ENCODE data around the gene PTPRN2.

Gene PTPRN2

GRCh38 chr7:157884461-157885062 is 703.1 kb downstream of the PTPRN2 start:
- no peak for DNase-seq

GRCh38 chr7:157881048-157881771 is 706.4 kb downstream of the PTPRN2 start:
- DNase-seq = no peak

GRCh38 chr7:157879391-157879790 is 708.2 kb downstream of the PTPRN2 start:
- no peak for DNase-seq

- DNase-seq = no peak
Observed at GRCh38 chr7:157877298-157878090, 710.1 kb downstream of the PTPRN2 start.

GRCh38 chr7:157876469-157877285 is 710.9 kb downstream of the PTPRN2 start:
- no peak for DNase-seq

- DNase-seq = no peak
Observed at GRCh38 chr7:157875230-157876179, 712.1 kb downstream of the PTPRN2 start.

GRCh38 chr7:157874870-157875229 is 712.8 kb downstream of the PTPRN2 start:
- DNase-seq = no peak

GRCh38 chr7:157874208-157874816 is 713.3 kb downstream of the PTPRN2 start:
- DNase-seq = no peak

- no peak for DNase-seq
Observed at GRCh38 chr7:157873664-157874063, 714.0 kb downstream of the PTPRN2 start.

GRCh38 chr7:157873181-157873580 is 714.4 kb downstream of the PTPRN2 start:
- no peak for DNase-seq

GRCh38 chr7:157872447-157872846 is 715.2 kb downstream of the PTPRN2 start:
- DNase-seq = no peak

- no peak for DNase-seq
Observed at GRCh38 chr7:157871681-157872080, 715.9 kb downstream of the PTPRN2 start.

- no peak for DNase-seq
Observed at GRCh38 chr7:157870644-157871290, 716.9 kb downstream of the PTPRN2 start.

- DNase-seq = no peak
Observed at GRCh38 chr7:157869793-157870192, 717.8 kb downstream of the PTPRN2 start.

GRCh38 chr7:157867685-157868305 is 719.8 kb downstream of the PTPRN2 start:
- no peak for DNase-seq

- DNase-seq = no peak
Observed at GRCh38 chr7:157866336-157866924, 721.2 kb downstream of the PTPRN2 start.

- no peak for DNase-seq
Observed at GRCh38 chr7:157865351-157866165, 722.1 kb downstream of the PTPRN2 start.

- no peak for DNase-seq
Observed at GRCh38 chr7:157864911-157865310, 722.7 kb downstream of the PTPRN2 start.

Data from NCI-H1417 treated with DMSO at 0.1 percent for 48 hours (cell line).